Left forelimb (tissue), 1 donor: Measurements from ENCODE around the gene TAF10.

Experiments
- DNase-seq: peaks from one replicate; pipeline ENCODE4 v3.0.0-alpha.2; 2018; ENCODE audit warnings: low spot score

The TAF10 gene

DNA sequence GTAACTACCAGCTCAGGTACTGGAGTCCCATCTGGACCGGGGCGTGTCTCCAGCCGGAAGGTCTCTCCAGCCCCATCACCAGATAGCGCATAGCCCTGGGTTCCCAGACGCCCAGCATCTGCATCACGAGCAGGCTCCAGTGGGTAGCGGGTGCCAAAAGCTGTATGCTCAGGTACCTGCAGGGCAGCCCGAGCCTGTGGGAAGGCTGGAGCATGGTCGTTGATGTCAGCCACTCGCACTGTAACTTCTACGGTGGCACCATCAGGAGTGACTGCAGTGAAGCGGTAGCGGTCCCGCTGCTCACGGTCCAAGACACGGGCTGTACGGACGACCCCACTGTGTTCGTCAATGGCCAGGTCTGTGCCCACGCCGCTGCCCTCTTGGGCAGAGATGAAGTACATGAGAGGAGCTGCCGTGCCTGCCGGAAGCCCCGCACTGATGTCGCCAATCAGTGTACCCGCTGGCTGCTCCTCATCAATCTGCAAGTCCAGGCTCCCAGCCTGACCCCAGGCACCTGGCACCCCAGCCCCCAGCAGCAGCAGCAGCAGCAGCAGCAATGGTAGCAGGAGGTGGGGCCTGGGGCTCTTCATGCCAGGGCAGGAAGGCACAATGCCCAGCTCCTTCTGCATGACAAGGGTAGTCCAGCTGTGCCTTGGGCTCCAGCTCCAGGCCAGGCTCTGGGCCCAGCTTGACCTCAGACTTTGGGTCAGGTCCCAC lies 29.1 kb upstream of the TAF10 start:
- no peak for DNase-seq

DNA sequence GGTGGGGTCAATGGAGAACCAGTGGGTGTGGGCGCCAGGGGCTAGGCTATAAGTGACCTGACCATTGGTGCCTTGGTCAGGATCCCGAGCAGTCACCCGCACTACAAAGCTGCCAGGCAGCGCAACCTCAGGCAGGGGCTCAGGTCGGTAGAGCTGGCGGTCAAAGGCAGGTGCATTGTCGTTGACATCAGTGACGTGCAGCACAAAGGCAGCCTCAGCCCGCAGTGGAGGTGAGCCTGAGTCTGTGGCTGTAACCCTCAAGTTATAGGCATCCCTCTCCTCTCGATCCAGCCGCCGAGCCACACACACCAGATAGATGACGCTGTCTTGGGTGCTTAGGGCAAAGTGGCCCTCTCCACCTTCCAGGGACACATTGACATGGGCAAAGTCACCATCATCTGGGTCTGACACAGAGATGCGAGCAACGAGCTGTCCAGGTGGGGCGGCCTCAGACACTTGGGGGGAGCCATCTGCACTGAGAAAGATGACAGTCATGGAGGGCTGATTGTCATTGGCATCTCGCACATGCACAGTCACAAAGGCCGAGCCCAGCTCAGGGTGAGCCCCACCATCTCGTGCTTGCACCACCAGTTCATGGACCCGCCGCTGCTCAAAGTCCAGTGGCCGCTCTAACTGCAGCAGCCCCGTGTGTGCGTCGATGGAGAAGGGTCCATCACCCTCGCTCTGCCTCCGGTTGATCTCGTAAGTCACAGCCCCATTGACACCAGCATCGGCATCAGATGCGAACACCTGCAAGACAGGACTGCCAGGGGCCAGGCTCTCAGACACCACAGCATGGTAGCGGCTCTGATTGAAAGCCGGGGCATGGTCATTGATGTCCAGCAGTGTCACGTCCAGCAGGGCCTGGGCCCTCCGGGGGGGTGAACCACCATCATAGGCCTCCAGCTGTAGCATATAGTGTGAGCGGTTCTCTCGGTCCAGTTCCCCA lies 28.3 kb upstream of the TAF10 start:
- no peak for DNase-seq

- no peak for DNase-seq
Observed at GRCh38 chr11:6638429-6638828, 26.4 kb upstream of the TAF10 start.

DNA sequence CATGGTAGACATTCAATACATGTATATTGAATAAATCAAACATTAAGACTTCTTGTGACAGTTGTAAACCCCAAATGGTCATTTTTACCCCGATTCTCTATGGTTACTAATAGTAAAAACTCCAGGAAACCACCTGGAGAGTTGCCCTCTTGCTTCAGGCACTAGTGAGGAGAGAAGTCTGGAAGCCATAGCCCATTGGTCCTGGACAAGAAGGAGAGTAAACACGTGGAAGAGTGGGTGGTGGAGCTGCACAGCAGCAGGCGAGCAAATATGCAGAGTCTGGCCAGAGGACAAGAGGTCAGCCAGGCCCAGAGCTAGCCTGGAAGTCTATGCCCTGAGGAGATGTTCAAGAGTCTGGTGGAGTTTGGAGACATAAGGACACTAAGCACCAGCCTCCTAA lies 25.9 kb upstream of the TAF10 start:
- no peak for DNase-seq

GRCh38 chr11:6636480-6636879 lies 24.5 kb upstream of the TAF10 start:
- DNase-seq = no peak

DNA sequence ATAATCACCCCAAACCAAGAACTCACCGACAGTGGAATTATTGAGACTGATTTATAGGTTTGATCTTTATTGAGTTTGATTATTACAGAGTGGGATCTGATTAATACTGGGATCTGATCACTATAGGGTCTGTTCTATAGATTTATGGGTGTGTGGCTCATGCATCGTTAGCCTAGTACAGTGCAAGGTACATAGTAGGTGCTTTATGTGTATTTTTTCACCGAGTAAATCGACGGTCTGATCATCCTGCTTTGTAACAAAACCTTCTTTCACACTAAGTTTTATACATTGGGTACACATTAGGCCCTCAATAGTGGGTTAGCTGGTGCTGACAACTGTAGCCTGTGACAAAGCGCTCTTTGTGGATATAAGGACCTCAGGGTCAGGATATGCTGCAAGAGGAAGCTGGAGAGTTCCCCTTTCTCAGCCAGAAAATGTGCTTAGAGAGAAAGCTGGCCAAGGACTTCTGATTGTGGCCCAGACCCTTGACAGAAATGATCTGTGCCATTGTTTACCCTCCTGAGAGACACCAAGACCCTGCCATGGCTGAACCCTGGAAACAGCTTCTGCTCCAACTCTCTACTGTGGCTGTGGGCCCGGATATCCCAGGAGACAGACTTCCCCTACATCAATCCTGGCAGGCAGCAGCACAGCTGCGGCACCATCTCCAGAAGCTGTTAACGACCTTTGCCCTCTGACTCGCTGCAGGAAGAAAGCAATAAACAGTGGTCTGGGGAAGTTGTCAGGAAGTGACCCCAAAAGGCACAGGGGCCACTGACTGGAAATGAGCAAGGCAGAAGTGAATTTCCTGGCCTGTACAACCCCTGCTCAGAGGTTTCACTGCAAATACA lies 23.3 kb upstream of the TAF10 start:
- DNase-seq = no peak

DNA sequence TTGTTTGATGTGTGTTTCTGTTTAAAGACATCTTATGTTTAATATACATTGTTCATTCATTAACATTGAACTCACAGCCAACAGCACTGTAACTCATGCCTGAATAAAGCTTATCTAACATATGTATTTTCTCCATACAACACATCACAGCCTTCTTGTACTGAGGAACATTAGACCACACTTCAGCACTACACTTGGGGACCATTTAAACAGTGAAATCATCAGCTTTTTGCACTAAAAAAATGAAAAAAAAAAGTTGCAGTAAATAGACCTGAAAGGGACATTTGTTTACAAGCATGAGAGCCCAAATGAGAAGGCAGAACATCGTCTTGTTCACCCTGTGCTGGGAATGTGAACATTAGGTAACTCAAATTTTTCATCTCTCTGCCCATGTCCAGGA lies 22.5 kb upstream of the TAF10 start:
- no peak for DNase-seq

DNA sequence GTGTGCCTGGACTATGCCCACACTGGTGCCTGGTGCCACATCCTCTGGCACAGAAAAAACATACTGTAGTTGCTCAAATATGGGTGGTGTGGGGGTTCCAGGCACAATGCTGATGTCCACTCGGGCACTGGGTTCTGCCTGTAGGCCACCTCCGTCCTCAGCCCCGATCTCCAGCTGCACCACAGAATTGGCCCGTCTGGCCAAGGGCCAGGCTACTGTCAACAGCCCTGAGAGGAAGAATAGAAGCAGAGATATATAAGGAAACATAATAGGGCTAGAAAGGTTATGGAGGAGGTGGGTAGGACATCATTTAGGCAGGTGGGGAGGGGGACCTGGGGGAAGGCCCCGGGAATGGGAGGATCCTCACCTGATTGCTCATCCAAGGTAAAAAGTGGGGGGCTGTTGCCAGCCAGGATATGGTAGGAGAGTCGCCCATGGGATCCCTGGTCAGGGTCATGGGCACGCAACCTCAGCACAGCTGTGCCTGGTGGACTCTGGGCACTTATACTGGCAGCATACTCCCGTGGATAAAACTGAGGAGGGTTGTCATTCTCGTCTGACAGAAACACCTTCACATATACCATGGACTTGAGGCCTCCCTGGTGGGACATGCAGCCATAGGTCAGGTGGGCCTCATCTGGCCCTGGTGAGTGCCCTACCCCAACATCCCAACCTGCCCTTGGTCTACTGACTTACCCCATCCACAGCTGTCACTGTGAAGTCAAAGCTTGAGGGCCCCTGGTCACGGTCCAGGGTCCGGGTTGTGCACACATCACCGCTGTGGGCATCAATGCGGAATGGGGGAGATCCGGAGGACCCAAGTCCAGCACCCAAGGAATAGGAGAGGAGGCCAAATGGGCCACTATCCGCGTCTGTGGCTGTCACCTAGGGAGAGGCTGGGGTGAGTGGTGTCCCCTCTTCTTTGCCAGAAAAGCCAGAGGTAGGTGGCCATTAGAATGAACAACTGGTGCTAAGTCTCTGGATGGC lies 21.7 kb upstream of the TAF10 start:
- no peak for DNase-seq

GRCh38 chr11:6632116-6633073 lies 20.4 kb upstream of the TAF10 start:
- no peak for DNase-seq

DNA sequence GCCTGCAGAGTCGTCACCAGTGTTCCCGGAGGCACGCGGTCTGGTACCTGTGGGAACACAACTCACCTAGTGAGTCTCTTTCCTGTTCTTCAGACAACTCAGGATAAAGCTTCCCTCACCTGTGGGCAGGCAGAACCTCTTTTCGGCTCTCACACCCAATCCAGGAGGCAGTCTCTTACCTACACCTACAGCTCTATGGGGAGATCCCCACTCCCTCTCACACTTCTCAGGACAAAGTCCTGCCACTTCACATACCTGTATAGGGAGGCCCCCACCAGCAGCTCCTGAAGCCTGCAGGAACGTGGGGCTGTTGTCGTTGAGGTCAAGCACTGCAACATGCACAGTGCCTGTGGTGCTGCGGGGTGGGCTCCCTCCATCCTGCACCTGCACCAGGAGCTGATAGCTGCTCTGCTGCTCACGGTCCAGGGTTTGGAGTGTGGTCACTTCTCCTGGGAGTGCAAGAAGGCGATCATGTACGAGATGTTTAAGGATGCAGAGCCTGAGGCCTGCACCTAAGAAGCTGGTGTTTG lies 19.4 kb upstream of the TAF10 start:
- no peak for DNase-seq

DNA sequence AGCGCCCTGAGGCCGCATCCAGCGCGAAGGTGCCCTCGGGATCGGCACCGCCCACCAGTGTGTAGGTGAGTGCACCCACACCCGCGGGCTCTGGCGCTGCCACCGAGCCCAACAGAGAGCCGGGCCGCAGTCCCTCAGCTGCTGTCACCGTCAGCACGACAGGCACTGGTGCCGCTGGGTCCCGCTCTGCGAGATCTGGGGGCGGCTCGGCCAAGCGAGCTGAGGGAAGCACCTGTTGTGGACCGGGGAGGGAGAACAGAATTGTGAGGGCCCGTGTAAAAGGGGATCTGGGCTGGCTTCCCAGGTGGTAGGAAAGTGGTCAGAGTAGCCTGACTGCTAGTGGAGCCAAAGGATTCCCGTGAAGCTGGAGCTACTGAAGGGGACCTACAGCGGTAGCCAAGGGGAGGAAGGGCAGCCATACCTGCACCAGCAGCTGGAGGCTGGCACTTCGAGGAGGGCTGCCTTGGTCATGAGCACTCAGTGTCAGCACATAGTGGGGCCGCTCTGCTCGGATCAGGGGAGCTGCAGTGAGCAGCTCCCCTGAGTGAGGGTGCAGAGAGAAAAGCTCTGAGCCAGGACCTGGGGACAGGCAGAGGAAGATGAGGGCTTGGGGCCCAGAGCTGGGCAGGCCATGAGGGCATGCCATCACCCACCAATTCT lies 18.7 kb upstream of the TAF10 start:
- no peak for DNase-seq

DNA sequence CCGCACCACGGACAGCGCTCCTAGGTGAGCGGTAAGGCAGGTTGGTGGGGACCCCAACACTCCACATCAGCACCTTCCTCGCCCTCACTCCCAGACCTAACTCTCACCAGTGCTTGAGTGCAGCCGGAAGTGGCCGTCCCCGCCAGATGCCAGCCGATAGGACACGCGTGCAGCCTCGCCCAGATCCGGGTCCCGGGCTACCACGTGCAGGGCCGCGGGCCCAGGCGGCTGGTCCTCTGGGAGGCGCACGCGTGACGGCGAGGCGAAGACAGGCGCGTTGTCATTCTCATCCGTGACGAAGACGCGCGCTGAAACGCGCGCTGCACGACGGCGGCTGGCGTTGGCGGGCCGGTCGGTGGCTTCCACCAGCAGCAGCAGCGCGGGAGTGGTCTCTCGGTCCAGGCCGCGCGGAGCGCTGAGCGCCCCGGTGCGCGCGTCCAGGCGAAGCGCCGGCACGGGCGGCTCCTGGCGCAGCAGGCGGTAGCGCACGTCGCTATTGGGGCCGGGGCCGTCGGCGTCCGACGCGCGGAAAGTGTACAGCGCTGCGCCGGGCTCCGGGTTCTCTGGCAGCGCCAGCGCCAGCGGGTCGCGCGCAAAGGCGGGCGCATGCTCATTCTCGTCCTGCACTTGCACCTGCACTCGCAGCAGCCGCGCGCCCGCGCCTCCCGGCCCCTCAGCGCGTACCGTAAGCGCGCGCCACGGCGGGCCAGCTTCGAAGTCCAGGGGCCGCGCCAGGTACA lies 18.0 kb upstream of the TAF10 start:
- no peak for DNase-seq

- no peak for DNase-seq
Observed at GRCh38 chr11:6629573-6629891, 17.5 kb upstream of the TAF10 start.

DNA sequence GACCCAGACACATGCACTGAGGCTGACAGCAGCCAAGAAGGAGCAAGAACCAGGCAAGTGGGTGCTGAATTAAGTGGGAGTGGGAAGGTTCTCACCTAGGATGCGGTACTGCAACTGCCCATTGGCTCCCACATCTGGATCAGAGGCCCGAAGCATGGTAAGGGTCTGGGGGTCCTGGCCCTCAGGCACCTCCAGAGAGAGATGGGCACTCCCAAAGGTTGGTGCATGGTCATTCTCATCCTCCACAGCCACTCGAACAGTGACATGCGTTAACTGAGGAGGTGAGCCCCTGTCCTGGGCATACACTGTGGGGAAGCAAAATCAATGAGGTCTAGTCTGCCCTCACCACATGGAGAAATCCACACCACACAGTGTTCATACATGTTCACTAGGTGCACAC lies 16.5 kb upstream of the TAF10 start:
- DNase-seq = no peak

DNA sequence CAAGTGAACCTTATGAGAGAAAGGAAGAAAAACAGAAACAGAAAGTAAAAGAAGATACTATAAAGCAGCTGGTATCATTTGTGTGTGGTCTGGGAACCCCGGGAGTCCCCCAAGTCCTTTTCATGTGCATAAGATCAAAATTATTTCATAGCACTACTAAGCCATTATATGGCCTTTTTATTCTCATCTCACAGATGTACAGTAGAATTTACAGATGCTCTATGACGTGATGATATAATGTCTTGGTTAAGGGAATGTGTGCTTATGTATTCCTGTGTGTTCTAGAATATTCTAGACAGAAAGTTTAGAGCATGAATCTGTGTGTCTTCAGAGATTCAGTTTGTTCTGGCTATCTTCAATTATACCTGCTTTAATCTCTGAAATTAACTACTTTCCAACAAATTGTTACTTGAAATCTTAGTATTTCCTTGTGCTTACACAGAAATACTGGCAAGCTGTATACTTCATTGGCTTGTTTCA lies 15.8 kb upstream of the TAF10 start:
- no peak for DNase-seq

- no peak for DNase-seq
Observed at GRCh38 chr11:6626971-6627761, 15.2 kb upstream of the TAF10 start.

DNA sequence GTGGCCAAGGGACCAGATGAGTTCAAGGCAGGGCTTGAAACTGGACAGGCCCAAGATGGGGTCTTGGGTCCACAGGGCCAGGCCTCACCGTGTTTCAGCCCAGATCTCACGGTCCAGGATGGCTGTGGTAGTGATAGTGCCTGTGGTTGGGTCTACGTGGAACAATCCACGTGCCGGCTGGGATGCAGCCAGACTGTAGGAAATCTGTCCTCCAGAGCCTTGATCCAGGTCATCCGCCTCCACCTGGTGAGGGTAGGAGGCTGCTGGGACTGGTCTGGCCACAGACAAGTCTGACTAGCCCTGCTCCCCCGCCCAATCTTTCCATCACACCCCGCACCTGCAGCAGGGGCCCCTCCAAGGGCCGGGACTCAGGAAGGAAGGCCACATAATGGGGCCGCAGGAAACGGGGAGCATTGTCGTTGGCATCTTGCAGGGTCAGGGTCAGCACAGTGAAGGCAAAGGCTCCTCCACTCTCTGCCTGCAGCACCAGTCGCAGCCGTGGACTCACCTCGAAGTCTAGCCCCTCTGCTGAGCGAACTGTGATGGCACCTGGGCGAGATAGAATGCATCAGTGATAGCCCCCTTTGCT lies 13.9 kb upstream of the TAF10 start:
- no peak for DNase-seq
